Activated CD4-positive, alpha-beta T cell treated with anti-CD3 and anti-CD28 coated beads, Interleukin-2, Interleukin-4, amounts not matched to agents 100 ng/mL and 50 ng/mL, durations not matched to agents 16 hours and 8 hours (primary cell): ENCODE measurements around the gene MCRS1.
A peak's percentile ranks its signal among the peaks of the same experiment; 100 is the strongest.

Source experiments
- DNase-seq: peaks from one replicate; pipeline ENCODE4 v3.0.0-alpha.2; 2020; ENCODE audit warnings: low spot score

Gene MCRS1

GRCh38 chr12:49555631-49556390 lies 12.1 kb downstream of the MCRS1 start:
- DNase-seq: no peak

GRCh38 chr12:49554266-49554665 lies 13.7 kb downstream of the MCRS1 start:
- DNase-seq: no peak

GRCh38 chr12:49553512-49554088 lies 14.3 kb downstream of the MCRS1 start:
- DNase-seq: peak; percentile 24

- no peak for DNase-seq
These were observed 15.0 kb downstream of the MCRS1 start for GRCh38 chr12:49552899-49553298.

GRCh38 chr12:49552425-49552824 lies 15.5 kb downstream of the MCRS1 start:
- DNase-seq: no peak

- DNase-seq: no peak
These were observed 15.9 kb downstream of the MCRS1 start for GRCh38 chr12:49552014-49552413.

- DNase-seq: no peak
These were observed 17.2 kb downstream of the MCRS1 start for GRCh38 chr12:49550693-49551252.

- no peak for DNase-seq
These were observed 17.9 kb downstream of the MCRS1 start for GRCh38 chr12:49549735-49550692.

- no peak for DNase-seq
These were observed 18.9 kb downstream of the MCRS1 start for GRCh38 chr12:49548822-49549648.

GRCh38 chr12:49548481-49548821 lies 19.5 kb downstream of the MCRS1 start:
- DNase-seq: no peak

- no peak for DNase-seq
These were observed 20.8 kb downstream of the MCRS1 start for GRCh38 chr12:49547090-49547690.

- DNase-seq: no peak
These were observed 21.5 kb downstream of the MCRS1 start for GRCh38 chr12:49546481-49546880.

- no peak for DNase-seq
These were observed 22.1 kb downstream of the MCRS1 start for GRCh38 chr12:49545815-49546214.

GRCh38 chr12:49543914-49544815 lies 23.8 kb downstream of the MCRS1 start:
- no peak for DNase-seq

GRCh38 chr12:49543221-49543913 lies 24.6 kb downstream of the MCRS1 start:
- no peak for DNase-seq

GRCh38 chr12:49542592-49543160 lies 25.3 kb downstream of the MCRS1 start:
- no peak for DNase-seq

GRCh38 chr12:49541911-49542505 lies 25.9 kb downstream of the MCRS1 start:
- DNase-seq: no peak

- DNase-seq: no peak
These were observed 26.6 kb downstream of the MCRS1 start for GRCh38 chr12:49541140-49541861.
